Left lobe of liver (tissue), 2 donors: ENCODE results near the gene ABCD4. TPM values are rescaled to one million over a fixed set of nuclear protein-coding genes. Genes with fewer than 3 reads are reported as not detected.
A peak's percentile ranks its signal among the peaks of the same experiment; 100 is the strongest.

Source experiments
- ATAC-seq: fragments of 200-7000 bp; cut with Tn5 transposase; one replicate; pipeline ENCODE4 v1.9.1; 2020; ENCODE audit warnings: mild to moderate bottlenecking, moderate library complexity
- DNase-seq: peaks from one replicate; pipeline ENCODE4 v3.0.0-alpha.2; 2020; ENCODE audit warnings: low spot score
- total RNA-seq: library from RNA; stranded (reverse); gene quantifications from one replicate; pipeline ENCODE4 v1.2.1, GENCODE V29; 2021
- donor health status: DM: no; HTN: no; CAD: no; lungs with moderate emphysema.
- donor health status: DM: no; HTN: yes; CAD: no.

ABCD4 gene
- total RNA-seq, 1 donor from 2014 or later: 39.7 TPM

DNA sequence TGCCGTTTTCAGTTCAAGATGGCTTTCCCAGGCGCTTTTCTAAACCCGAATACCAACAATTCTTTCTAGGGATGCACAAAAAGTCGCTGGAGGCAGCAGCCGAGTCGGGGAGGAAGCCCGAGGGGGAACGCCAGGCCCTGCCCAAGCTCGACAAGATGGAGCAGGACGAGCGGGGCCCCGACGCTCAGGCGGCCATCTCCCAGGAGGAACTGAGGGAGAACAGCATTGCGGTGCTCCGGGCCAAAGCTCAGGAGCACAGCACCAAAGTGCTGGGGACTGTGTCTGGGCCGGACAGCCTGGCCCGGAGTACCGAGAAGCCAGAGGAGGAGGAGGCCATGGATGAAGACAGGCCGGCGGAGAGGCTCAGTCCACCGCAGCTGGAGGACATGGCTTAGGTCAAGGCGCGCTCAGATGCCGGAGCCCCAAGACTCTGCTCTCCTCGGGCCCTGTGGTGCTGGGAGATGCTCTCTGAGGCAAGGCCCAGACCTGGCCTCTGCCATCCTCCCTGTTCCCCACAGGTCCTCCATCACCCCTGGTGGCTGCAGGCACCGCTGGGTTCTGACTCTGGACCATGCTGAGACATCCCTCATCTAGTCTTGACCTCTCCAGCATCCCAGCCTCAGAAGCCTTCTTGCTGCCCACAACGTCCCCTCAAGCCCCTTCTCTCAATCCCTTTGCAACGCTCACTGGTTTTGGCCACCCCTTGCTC lies 42.1 kb downstream of the ABCD4 start:
- ATAC-seq (no peak), DNase-seq (no peak)

DNA sequence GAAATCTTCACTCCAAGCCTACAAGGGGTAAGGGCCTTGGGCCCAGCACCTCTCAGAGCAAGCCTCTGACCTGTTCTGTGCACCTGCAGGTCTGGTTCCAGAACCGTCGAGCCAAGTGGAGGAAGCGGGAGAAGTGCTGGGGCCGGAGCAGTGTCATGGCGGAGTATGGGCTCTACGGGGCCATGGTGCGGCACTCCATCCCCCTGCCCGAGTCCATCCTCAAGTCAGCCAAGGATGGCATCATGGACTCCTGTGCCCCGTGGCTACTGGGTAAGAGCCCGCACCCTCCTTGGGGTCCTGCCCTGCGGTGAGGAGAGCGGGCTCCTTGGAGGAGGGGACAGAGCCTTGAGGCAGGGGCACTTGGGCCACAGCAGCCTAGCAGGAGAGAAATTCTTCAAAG lies 43.2 kb downstream of the ABCD4 start:
- DNase-seq: no peak
- ATAC-seq: no peak

DNA sequence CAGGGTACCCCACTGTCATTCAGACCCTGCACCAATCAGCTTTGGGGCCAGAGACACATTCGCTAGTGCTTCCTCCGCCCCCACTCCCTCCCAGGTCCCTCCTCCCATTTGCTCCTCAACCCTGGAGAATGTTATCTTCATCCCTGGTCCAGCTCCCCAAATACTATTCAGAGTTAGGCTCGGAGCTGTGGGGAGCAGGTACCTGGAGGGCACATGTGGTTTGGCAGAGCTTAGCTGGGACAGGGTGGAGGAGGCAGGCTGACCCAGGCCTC lies 44.0 kb downstream of the ABCD4 start:
- DNase-seq: no peak
- no peak for ATAC-seq

DNA sequence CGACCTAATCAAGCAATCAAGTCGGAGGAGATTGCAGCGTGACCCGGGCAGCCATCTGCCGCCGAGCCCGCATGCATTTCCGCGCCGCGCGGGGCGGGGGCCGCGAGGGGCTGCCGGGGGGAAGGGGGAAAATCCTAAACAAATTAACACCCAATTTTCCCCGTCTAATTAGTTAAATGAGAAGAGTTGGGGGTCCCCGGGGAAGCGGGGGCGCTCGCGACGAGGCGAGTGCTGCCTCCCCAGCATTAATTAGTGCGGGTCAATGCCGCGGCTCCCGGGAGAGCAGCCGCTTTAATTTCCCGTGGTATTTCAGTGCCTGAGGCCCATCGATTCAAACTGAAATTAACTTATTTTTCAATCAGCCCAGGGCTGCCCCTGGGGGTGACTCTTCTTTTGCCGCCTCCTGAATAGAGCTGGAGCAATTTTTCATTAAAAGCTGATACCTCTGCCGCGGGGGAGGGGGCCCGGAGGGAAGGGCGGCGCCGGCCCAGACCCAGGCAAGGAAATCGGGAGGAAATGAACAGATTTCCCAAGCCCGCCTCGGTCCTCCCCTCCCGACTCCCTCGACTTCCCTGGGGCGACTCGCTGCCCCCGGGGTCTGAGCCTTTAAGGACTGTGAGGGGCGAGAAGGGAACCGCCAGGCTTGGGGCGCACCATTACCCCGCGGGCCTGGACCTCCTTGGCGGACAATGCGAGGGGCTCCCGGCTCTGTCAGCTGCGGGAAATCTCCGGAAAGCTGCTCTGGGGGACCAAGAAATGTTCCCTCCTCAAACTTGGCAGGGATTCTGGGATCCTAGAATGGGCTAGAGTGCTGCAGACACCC lies 44.6 kb downstream of the ABCD4 start:
- ATAC-seq (peak; percentile 15), DNase-seq (no peak)

DNA sequence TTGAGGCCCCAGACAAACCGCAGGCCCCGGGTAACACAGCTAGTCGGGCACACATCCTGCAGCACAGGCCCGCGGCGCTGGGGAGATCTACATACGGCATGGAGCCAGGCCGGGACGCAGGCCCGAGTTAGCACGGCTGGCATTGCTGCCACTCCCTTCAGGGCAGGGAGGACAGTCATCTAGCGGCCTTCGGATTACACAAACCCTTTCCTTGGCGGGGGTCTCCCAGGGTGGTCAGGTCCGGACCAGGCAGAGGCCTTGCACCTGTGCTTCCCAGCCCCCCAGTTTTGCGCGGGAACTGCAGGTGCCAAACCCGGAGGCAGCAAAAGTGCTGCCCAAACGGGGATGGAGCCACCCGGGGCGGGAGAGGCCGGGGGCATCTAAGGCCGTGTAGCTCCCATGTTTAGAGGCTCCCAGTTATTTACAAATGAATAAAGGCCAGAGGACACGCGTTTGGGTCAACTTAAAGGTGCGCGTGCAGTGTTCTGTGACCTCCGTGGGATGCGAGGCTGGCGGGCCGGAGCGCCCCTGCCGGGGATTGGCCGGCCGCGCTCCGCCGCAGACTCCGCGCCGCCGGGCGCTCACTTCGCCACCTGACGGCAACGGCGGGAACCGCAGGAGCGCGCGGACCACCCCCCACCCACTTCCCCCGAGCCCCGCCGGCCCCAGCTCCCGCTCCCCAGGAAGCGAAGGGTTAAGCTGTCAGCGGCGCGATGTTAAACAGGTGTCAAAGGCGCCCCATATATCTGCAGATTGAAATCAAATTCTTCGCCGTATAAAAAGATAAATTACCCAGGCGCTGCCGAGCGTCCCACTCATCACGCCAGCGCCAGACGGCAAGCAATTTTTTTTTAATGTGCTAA lies 45.4 kb downstream of the ABCD4 start:
- DNase-seq: peak; percentile 69
- ATAC-seq: peak; percentile 97

DNA sequence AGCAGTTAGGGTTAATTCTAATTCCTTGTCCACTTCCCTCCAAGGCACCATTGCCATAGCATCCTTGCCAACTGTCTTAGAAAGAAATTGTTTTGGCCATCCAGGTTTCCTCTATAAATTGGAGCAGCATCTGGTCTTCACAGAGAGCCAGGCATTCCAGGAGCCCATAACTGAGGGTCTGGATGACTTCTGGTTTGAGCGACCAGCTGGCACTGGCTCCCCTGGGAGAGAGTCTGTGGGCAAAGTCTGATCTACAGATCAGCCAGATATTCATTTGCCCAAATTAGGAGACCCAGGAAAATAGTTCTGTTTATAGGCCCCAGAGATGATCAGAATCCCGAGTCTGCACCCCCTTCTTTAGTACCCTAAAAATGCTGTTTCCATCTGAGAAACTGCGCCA lies 47.5 kb downstream of the ABCD4 start:
- DNase-seq: no peak
- ATAC-seq: no peak

DNA sequence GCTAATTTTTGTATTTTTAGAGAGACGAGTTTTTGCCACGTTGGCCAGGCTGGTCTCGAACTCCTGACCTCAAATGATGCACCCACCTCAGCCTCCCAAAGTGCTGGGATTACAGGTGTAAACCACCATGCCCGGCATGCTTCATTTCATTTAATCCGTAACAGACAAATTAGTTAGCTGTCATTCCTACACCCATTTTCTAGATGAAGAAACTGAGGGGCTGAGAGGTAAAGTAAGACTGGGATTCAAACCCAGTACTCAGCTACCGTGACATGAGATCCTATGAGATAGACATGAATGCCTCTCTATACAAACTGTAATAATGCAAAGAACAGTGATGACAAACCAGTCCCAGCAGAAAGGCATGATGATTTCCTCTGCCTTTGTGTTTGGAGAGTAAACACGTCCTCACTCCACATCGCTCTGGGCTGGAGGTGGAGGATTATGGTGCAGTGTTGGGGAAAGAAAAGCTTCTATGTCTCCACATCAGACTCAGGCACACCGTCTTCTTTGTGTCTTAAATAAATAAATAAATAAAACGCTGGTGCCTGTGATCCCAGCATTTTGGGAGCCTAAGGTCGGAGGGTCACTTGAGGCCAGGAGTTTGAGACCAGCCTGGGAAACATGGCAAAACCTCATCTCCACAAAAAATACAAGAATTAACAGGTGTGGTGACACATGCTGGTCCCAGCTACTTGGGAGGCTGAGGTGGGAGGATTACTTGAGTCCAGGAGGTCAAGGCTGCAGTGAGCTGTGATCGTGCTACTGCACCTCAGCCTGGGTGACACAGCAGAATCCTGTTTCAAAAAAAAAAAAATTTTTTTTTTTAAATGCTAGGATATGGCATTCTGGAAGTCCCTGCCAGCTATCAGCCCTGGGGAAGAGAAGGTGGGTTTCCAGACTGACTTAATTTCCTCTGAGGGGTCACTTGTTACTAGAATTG lies 53.0 kb downstream of the ABCD4 start:
- ATAC-seq (no peak), DNase-seq (no peak)

DNA sequence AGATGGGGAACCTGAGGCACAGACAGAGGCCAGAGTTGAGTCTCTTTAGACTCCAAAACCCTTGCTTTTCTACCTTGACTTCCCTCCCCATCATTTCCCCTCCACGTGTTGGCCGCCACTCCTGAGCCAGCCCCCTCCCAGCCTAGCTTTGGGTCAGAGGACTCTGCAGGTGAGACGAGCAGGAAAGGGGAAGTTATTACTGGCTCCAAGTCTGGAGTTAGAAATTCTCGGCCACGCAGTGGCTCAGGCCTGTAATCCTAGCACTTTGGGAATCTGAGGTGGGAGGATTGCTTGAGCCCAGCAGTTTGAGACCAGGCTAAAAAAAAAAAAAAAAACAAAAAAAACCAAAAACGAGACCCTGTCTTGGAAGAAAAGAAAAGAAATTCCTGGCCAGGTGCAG lies 54.7 kb downstream of the ABCD4 start:
- ATAC-seq (no peak), DNase-seq (no peak)

DNA sequence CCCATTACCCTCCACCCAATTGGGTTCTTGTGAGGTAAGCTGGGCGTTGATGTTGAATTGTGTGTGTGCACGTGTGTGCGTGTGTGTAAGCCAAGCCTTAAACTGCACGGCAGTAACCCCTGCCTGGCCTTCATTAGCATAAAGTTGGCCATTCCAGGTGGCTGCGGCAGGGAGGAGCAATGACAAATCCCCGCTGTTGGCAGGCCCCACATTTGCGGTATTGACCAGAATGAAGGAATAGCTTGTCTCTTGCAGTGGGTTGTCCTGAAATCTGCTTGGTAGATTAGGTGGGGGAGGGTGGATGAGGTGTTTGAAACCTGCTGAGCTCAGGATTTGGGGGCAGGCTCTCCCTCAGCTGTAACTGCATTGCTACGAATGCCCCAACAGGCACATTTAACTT lies 56.2 kb downstream of the ABCD4 start:
- ATAC-seq (no peak), DNase-seq (no peak)

DNA sequence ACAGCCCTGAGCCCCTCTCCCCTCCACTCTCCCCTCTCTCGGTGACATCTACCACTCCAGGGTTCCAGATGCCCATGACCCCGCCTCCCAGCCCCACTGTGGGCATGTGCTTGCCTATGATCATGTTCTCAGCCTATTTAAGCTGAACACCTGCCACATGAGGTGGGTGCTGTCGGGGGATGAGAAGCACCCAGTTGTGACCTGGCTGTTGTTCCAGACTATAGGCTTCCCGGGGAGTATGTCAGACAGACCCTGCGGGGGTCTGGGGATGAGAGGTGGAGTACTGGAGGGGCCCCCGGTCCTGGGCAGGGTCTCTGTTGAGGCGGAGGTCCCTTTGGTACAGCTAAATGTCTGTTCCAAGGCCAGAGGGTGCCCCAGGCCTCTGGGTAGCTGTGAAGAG lies 57.4 kb downstream of the ABCD4 start:
- ATAC-seq: no peak
- no peak for DNase-seq

DNA sequence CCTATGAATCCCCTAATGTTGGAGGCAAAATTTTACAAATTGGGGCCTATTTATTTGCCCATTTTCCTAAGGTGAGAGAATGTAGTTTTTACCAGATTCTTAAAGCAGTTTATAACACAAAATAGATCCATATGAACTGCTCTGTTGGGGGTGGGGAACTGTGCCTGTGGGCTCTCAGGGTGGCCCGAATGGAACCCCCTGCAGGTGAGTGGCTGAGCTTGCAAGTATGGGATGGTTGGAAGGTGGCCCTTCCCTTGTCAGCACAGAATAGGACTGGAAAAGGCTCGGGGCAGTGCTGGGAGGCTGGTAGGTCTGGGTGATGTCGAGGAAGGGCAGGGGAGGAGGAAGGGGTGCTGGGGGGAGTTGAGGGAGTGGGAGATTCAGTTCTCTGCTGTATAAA lies 58.6 kb downstream of the ABCD4 start:
- ATAC-seq (no peak), DNase-seq (no peak)

DNA sequence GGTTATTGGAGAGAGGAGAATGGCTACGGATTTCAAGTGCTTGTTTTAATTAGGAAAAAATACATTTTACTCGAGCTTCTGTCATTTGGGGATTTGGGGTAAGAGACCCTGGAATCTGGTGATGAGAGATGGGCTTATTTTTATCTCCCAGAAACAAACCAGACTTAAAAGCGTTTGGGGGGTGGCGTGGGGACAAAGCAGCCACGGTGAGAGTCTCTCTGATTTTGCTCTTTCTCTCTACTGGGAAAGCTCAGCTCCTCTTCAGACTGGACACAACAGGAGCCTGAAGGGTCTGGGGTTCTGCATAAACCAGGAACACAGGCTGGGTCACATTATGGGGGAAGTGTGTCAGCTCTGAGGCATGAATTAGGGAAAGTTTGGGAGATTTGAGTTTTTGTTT lies 59.7 kb downstream of the ABCD4 start:
- ATAC-seq: no peak
- DNase-seq: no peak

DNA sequence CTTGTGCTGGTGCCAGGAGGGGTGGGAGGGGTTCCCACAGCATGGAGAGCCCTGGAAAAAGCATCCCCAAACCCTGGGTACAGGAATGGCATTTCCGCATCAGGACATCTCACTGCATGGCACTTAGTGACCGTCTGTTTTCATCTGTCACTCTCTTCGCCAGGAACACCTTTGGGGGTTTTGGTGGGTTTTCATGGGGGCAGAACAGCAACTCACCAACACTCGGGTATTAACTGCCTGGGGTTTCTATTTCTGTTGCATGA lies 60.0 kb downstream of the ABCD4 start:
- no peak for DNase-seq
- ATAC-seq: no peak

DNA sequence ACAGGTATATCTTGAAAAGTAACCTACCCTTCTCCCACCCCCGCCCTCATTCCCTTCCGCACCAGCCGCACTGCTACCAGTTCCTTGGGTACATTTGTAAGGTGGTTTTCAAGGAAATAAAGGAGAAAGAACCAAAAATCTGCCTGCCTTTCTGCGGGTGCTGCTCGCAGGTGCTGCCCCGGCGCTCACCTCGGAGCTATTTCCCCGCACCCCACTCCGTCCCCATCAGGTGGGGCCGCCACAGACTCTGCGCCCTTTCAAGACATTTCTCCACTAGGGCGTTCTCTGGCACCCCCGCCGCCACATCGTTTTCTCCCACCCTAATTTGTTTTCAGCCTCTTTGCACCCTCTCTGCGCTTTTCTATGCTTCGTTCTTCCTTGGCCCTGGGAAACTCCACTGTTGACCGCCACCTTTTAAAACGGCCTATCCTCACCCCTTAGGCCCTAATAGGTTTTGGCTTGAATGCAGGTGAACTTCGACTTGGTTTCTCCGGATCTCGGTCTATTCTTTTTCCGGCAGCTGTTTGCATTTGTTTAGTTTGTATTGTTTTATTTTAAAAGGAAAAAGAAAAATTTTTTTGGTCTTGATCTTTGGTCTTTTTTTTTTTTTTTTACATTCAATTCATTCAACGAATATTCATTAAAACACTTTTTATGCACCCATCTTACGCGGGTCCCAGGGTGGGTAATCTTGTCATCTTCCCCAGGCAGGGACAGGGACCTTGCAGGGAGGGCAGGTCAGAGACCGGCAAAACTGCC lies 60.5 kb downstream of the ABCD4 start:
- ATAC-seq (no peak), DNase-seq (no peak)

DNA sequence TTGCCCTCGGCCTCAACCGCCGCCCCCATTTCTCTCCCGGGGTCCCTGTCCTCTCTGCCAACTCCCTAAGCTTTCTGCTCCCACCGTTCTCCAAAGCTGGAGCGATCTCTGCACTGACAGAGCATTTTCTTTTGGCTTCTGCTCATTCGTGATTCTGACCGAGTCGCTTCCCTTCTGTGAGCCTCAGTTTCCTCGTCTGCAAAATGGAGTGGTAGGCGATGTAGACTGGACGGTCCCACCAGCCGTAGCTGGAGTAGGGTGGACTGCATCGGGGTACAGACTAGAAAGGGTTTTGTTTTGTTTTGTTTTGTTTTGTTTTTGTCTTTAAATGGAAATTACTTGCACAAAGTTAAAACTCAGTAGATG lies 61.1 kb downstream of the ABCD4 start:
- ATAC-seq: no peak
- DNase-seq: no peak

DNA sequence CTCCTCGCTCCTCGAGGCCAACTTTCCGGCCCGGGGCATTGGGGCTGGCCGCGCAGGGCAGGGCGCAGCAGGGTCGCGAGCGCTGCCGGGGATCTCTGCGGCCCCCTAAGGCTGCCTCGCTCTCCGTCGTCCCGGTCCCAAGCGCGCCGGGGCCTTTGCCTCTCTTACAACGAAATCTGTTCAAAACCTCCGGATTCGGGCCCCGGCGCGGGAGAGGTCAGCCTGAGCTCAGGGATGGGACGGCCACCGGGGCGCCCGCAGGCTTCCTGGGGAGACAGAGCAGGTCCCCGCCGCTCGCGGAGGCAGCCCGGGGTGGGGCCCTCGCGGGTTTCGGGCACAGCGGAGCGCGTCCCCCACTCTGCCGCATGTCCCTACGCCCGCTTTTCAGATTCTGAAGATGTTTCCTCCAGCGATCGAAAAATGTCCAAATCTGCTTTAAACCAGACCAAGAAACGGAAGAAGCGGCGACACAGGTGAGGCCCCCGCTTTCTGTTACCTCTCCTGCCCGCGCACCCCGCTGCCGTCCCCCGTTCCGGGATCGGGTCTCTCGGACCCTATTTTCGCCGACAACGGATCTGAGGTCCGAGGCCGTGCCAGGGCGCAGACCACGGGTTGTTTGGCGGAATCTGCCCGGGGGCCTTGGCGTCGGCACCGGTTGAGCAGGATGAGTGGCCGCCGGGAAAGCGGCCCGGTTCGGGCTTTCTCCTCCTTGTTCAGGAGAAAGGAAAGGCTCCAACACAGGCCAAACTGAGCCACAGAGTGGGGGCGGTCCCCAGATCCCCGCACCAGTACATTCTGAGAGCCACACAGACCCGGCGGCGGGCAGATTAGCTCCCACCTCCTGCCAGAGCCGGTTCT lies 61.7 kb downstream of the ABCD4 start:
- ATAC-seq (peak; percentile 27), DNase-seq (no peak)

DNA sequence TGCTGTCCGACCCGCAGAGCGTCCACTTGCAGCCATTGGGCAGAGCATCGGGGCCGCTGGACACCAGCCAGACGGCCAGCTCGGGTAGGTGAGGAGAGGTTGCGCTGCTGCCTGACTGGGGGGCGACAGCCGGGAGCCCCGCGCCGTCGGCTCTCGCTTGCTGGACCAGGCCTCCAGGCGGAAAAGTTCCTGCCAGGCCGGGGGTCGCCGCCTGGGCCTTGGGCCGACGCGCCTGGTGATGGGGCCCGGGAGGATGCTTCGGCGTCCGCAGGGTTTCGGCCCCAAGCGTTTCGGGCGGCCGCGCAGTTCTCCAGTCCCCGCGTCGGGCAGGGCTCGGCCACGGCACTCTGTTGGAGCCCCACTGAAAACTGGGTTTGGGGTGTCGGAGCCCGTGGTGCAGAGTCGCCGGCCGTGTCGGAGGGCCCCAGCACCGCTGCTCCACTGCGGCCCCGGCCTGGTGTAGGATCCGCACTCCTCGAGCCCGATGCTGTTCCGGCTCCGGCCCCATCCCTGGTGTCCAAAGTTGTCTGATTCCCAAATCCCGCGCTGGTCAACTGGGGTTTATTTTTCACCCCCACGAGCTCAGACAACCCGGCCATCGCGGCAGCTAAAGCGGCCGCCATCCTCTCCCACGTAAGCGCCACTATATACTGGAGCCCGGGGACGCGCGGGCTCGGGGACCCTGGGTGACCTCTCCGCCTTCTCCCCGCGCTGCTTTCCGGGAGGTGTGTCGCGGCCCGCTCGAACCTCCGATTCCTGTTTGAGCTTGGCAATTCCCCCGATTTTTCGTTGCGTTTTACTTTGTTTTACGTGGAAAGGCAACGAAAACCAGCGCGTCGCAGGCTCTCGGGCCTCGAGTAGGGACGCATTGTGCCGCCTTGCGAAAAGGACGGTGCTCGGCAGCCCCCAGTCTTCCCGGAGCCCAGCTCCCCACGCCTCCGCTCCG lies 62.6 kb downstream of the ABCD4 start:
- ATAC-seq: peak; percentile 25
- no peak for DNase-seq
